Measurements from ENCODE around the gene PPRC1.

Gene PPRC1

DNA sequence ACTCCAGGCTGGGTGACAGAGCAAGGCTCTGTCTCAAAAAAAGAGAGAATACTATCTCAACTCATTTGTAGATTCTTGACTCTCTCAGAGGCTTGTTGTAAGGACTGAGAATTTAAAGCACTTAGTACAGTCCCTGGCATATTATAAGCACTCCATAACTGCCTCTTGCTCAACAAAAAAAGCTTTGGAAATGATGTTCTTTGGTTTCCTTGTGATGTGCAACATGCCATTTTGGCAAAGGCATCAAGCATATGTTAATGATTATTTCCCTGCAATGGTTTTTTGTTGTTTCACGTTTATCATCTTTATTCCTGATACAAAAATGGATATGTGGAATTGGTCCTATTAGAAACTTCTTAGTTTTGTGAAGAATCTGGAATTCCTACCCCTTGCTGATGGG lies 35.0 kb downstream of the PPRC1 start:
- no peak for DNase-seq (ENCODE audit: low spot score)
- in situ Hi-C loops (cut with MboI; ENCODE audit: low pct_unique_long_range_greater_than_20kb, low sequenced_read_pairs, unreplicated experiment) = no loop called here
- TF ChIP-seq, protein P1, sequence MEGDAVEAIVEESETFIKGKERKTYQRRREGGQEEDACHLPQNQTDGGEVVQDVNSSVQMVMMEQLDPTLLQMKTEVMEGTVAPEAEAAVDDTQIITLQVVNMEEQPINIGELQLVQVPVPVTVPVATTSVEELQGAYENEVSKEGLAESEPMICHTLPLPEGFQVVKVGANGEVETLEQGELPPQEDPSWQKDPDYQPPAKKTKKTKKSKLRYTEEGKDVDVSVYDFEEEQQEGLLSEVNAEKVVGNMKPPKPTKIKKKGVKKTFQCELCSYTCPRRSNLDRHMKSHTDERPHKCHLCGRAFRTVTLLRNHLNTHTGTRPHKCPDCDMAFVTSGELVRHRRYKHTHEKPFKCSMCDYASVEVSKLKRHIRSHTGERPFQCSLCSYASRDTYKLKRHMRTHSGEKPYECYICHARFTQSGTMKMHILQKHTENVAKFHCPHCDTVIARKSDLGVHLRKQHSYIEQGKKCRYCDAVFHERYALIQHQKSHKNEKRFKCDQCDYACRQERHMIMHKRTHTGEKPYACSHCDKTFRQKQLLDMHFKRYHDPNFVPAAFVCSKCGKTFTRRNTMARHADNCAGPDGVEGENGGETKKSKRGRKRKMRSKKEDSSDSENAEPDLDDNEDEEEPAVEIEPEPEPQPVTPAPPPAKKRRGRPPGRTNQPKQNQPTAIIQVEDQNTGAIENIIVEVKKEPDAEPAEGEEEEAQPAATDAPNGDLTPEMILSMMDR (IDR thresholded peaks at IDR 0.05; ENCODE audit: extremely low read depth, insufficient read depth, missing control alignments) = no peak

- TF ChIP-seq, protein P1 (IDR thresholded peaks at IDR 0.05; ENCODE audit: extremely low read depth, insufficient read depth, missing control alignments) = no peak
- in situ Hi-C loops (cut with MboI; ENCODE audit: low pct_unique_long_range_greater_than_20kb, low sequenced_read_pairs, unreplicated experiment) = no loop called here
These were observed 37.8 kb downstream of the PPRC1 start for GRCh38 chr10:102170602-102171001.

DNA sequence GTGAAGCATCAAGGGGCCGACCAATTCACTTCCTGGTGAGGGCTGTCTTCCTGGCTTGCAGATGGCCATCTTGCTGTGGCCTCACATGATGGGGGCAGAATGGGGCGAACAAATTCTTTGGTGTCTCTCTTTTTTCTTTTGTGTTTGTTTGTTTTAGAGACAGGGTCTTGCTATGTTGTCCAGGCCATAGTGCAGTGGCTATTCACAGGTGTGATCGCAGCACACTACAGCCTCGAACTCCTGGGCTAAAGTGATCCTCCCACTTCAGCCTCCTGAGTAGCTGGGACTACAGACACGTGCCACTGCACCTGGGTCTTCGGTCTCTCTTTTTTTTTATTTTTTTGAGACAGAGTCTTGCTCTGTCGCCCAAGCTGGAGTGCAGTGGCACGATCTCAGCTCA lies 39.4 kb downstream of the PPRC1 start:
- TF ChIP-seq, protein P1 (IDR thresholded peaks at IDR 0.05; ENCODE audit: extremely low read depth, insufficient read depth, missing control alignments) = no peak
- in situ Hi-C loops (cut with MboI; ENCODE audit: low pct_unique_long_range_greater_than_20kb, low sequenced_read_pairs, unreplicated experiment) = no loop called here
- DNase-seq (ENCODE audit: low spot score) = no peak

More at GRCh38 chr10:102170602-102171001, 37.8 kb downstream of the PPRC1 start:
- no peak for DNase-seq (ENCODE audit: low spot score)

DNA sequence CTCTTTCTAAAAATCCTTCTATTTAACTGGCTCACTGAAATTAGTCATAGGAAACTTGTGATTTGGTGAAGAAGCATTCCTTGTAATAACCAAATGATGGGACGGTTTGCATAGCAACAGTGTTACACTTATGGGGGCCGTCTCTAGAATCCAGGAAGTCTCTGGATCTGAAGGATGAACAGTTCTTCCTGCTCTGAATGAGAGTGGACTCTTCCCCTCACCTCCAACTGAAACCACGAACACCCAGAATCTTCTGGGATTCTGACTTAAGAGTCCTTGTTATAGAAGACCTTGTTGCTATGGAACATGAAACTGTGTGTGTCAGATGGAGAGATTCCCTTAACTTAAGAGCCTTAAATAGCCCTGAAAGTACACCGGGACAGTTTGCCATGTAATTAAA lies 42.6 kb downstream of the PPRC1 start:
- in situ Hi-C loops (cut with MboI; ENCODE audit: low pct_unique_long_range_greater_than_20kb, low sequenced_read_pairs, unreplicated experiment) = no loop called here
- TF ChIP-seq, protein P1 (IDR thresholded peaks at IDR 0.05; ENCODE audit: extremely low read depth, insufficient read depth, missing control alignments) = no peak
- DNase-seq (ENCODE audit: low spot score) = no peak

GRCh38 chr10:102184606-102185005 lies 51.8 kb downstream of the PPRC1 start:
- in situ Hi-C loops (cut with MboI; ENCODE audit: low pct_unique_long_range_greater_than_20kb, low sequenced_read_pairs, unreplicated experiment) = no loop called here
- DNase-seq (ENCODE audit: low spot score) = no peak
- TF ChIP-seq, protein P1 (IDR thresholded peaks at IDR 0.05; ENCODE audit: extremely low read depth, insufficient read depth, missing control alignments) = no peak

DNA sequence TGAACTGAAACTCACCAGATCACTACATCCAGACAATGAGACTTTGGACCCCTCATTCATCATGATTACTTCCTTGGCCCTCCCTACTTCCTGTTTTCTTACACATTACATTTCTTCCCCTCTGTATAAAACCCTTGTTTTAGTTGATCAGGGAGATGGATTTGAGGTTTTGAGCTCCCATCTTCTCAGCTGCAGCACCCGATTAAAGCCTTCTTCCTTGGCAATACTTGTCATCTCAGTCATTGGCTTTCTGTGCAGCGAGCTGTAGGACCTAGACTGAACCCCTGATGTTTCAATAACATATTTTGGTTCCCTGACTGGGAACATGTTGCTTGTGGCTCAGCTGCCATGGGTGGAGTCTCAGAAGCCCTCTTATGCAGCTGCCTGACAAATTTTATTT lies 52.4 kb downstream of the PPRC1 start:
- no peak for DNase-seq (ENCODE audit: low spot score)
- TF ChIP-seq, protein P1 (IDR thresholded peaks at IDR 0.05; ENCODE audit: extremely low read depth, insufficient read depth, missing control alignments) = no peak
- in situ Hi-C loops (cut with MboI; ENCODE audit: low pct_unique_long_range_greater_than_20kb, low sequenced_read_pairs, unreplicated experiment) = no loop called here
